ENCODE data around the gene FKBP10.

DNA sequence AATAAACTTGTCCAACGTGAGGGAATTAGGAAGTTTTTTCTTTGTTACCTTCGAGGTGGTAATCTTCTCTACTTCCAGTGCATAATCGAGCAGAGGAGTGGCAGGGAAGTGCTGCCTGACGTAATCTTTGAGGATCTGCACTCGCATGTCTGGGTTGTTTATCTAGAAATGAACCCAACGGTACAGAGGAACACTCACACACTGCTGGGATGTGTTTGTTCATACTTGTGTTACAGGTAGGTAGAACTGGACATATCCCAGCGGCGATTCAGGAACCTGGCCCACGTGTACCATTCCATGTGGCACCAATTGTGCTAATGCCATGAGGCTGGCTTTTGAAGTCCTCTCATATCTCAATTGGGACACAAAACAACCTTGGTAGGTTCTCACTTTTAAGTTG lies 56.6 kb downstream of the FKBP10 start:
- TF ChIP-seq CTCF (IDR thresholded peaks at IDR 0.05): no peak
- no peak for TF ChIP-seq POLR2A (IDR thresholded peaks at IDR 0.05)
- peak in 1 of 2 donors; percentile 9 for TF ChIP-seq POLR2AphosphoS5 (IDR thresholded peaks at IDR 0.05)
- no peak for TF ChIP-seq EP300 (IDR thresholded peaks at IDR 0.05)

All from upper lobe of left lung (tissue), 4 donors.